Activated T-cell treated with anti-CD3 and anti-CD28 coated beads, Interleukin-2, amount 50 U/mL, for 48 hours (primary cell): ENCODE data around the gene TRMT10B.
"Not testable (repeated sequence)": the region's sequence is repeated elsewhere in the genome, so short reads cannot be mapped to it uniquely, and the experiment has no call there.

Source experiments
- DNase-seq, 2 experiments: peaks; one replicate each; pipeline ENCODE4 v3.0.0-alpha.2; 2020

The TRMT10B gene

GRCh38 chr9:37801959-37802711 is 48.5 kb downstream of the TRMT10B start:
- no peak for DNase-seq

GRCh38 chr9:37806271-37806670 is 52.7 kb downstream of the TRMT10B start:
- no peak for DNase-seq

- DNase-seq: not testable (repeated sequence)
Observed at GRCh38 chr9:37809676-37810075, 56.1 kb downstream of the TRMT10B start.

- no peak for DNase-seq
Observed at GRCh38 chr9:37811906-37812476, 58.4 kb downstream of the TRMT10B start.

- DNase-seq: no peak
Observed at GRCh38 chr9:37812773-37813379, 59.3 kb downstream of the TRMT10B start.

- DNase-seq: no peak
Observed at GRCh38 chr9:37818849-37819248, 65.2 kb downstream of the TRMT10B start.

GRCh38 chr9:37820142-37820541 is 66.5 kb downstream of the TRMT10B start:
- no peak for DNase-seq

- DNase-seq: not testable (repeated sequence)
Observed at GRCh38 chr9:37825174-37825573, 71.6 kb downstream of the TRMT10B start.

- DNase-seq: no peak
Observed at GRCh38 chr9:37827483-37828165, 74.0 kb downstream of the TRMT10B start.
